ENCODE measurements around the gene NCL.

DNA sequence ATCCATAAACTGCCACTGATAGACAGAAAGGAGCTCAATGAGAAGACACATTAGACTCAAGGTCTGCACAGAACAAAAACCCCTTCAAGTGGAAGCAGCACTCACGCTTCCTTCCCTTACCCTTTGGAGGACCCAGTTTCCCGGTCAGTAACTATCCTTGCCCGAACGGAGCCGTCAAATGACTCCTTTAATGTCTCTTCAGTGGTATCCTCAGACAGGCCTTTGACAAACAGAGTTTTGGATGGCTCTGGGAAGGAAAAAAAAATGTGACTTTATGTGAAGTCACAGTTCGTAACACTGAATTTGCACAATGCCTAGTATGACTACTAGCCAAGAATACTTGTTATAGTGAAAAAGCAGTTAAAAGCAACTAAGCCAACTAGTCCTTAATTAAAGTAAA, 8.4 kb downstream of the NCL start:
- no peak for TF ChIP-seq ELF1 (IDR thresholded peaks at IDR 0.05)
- TF ChIP-seq, protein P1, sequence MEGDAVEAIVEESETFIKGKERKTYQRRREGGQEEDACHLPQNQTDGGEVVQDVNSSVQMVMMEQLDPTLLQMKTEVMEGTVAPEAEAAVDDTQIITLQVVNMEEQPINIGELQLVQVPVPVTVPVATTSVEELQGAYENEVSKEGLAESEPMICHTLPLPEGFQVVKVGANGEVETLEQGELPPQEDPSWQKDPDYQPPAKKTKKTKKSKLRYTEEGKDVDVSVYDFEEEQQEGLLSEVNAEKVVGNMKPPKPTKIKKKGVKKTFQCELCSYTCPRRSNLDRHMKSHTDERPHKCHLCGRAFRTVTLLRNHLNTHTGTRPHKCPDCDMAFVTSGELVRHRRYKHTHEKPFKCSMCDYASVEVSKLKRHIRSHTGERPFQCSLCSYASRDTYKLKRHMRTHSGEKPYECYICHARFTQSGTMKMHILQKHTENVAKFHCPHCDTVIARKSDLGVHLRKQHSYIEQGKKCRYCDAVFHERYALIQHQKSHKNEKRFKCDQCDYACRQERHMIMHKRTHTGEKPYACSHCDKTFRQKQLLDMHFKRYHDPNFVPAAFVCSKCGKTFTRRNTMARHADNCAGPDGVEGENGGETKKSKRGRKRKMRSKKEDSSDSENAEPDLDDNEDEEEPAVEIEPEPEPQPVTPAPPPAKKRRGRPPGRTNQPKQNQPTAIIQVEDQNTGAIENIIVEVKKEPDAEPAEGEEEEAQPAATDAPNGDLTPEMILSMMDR (IDR thresholded peaks at IDR 0.05): no peak
- TF ChIP-seq EP300 (IDR thresholded peaks at IDR 0.05; ENCODE audit: borderline replicate concordance in 1 of 2, low read depth in 1 of 2, low read length in 1 of 2): no peak
- TF ChIP-seq, protein P2, sequence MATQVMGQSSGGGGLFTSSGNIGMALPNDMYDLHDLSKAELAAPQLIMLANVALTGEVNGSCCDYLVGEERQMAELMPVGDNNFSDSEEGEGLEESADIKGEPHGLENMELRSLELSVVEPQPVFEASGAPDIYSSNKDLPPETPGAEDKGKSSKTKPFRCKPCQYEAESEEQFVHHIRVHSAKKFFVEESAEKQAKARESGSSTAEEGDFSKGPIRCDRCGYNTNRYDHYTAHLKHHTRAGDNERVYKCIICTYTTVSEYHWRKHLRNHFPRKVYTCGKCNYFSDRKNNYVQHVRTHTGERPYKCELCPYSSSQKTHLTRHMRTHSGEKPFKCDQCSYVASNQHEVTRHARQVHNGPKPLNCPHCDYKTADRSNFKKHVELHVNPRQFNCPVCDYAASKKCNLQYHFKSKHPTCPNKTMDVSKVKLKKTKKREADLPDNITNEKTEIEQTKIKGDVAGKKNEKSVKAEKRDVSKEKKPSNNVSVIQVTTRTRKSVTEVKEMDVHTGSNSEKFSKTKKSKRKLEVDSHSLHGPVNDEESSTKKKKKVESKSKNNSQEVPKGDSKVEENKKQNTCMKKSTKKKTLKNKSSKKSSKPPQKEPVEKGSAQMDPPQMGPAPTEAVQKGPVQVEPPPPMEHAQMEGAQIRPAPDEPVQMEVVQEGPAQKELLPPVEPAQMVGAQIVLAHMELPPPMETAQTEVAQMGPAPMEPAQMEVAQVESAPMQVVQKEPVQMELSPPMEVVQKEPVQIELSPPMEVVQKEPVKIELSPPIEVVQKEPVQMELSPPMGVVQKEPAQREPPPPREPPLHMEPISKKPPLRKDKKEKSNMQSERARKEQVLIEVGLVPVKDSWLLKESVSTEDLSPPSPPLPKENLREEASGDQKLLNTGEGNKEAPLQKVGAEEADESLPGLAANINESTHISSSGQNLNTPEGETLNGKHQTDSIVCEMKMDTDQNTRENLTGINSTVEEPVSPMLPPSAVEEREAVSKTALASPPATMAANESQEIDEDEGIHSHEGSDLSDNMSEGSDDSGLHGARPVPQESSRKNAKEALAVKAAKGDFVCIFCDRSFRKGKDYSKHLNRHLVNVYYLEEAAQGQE (IDR thresholded peaks at IDR 0.05; ENCODE audit: low read depth, low read length): no peak
- no peak for TF ChIP-seq RCOR1 (IDR thresholded peaks at IDR 0.05; ENCODE audit: low read length)
- TF ChIP-seq TEAD4 (IDR thresholded peaks at IDR 0.05; ENCODE audit: borderline replicate concordance, insufficient read depth): no peak
- TF ChIP-seq CHD2 (IDR thresholded peaks at IDR 0.05; ENCODE audit: low read length, partially characterized antibody): no peak
